SU-DHL-6 (cell line): ENCODE results near the gene MROH7.

Source experiments
- H2AFZ ChIP-seq: fragments of 200-600 bp; sonication (generic); 2 replicates; pipeline ENCODE4 v1.6.1; 2014; ENCODE audit warnings: low read depth, mild to moderate bottlenecking, moderate library complexity, mixed read lengths, antibody characterized with exemption, low read length; ENCODE audit not compliant: severe bottlenecking
- H3F3A ChIP-seq: fragments of 200-600 bp; shearing (Covaris generic); 2 replicates; pipeline ENCODE4 v1.6.0; 2016; ENCODE audit warnings: antibody characterized with exemption, mild to moderate bottlenecking; ENCODE audit not compliant: insufficient read depth
- H3K27ac ChIP-seq: fragments of 200-600 bp; sonication (generic); 2 replicates; pipeline ENCODE4 v1.5.1; 2016; ENCODE audit warnings: low read depth, mild to moderate bottlenecking, low read length, moderate library complexity, mixed read lengths
- H3K27me3 ChIP-seq: fragments of 200-600 bp; sonication (generic), shearing (Covaris generic); 2 replicates; pipeline ENCODE4 v1.6.0; 2014; ENCODE audit warnings: mild to moderate bottlenecking, low read length
- H3K36me3 ChIP-seq: fragments of 200-600 bp; sonication (generic); 2 replicates; pipeline ENCODE4 v1.6.1; 2014; ENCODE audit warnings: mild to moderate bottlenecking, low read length, mixed read lengths
- H3K4me2 ChIP-seq: fragments of 300-600, 200-600 bp; shearing (Covaris generic), sonication (generic); 2 replicates; pipeline ENCODE4 v1.6.0; 2014; ENCODE audit warnings: low read length, low read depth, mild to moderate bottlenecking; ENCODE audit not compliant: poor library complexity, severe bottlenecking
- H3K4me3 ChIP-seq: fragments of 200-600 bp; sonication (generic); 2 replicates; pipeline ENCODE4 v1.5.1; 2014; ENCODE audit warnings: antibody characterized with exemption, low read length, mild to moderate bottlenecking, mixed read lengths; ENCODE audit not compliant: insufficient read depth, poor library complexity, severe bottlenecking
- H3K79me2 ChIP-seq: fragments of 200-600 bp; sonication (generic); 2 replicates; pipeline ENCODE4 v1.6.1; 2014; ENCODE audit warnings: mild to moderate bottlenecking, low read length, moderate library complexity; ENCODE audit not compliant: insufficient read depth
- H3K9ac ChIP-seq: fragments of 200-600 bp; sonication (generic); 2 replicates; pipeline ENCODE4 v1.7.0; 2014; ENCODE audit warnings: mild to moderate bottlenecking, low read length
- H3K9me2 ChIP-seq: fragments of 200-600 bp; sonication (generic); replicated peaks from 2 replicates; pipeline ENCODE4 v1.6.1; 2014; ENCODE audit warnings: low read length; ENCODE audit not compliant: insufficient read depth
- H3K9me3 ChIP-seq: fragments of 200-600 bp; sonication (generic); 2 replicates; pipeline ENCODE4 v1.6.1; 2014; ENCODE audit warnings: low read length, mixed read lengths; ENCODE audit not compliant: insufficient read depth
- H4K20me1 ChIP-seq: fragments of 200-600 bp; sonication (generic); 2 replicates; pipeline ENCODE4 v1.6.1; 2014; ENCODE audit warnings: low read depth, mild to moderate bottlenecking, antibody characterized with exemption, low read length, moderate library complexity, mixed read lengths
- EZH2phosphoT487 ChIP-seq: fragments of 200-600 bp; sonication (generic), shearing (Covaris generic); conservative IDR thresholded peaks from 2 replicates; pipeline ENCODE4 v1.6.1; 2018; ENCODE audit warnings: mild to moderate bottlenecking, antibody characterized with exemption, low read length, moderate library complexity, mixed read lengths
- TF ChIP-seq, protein P1 (sequence below): fragments of 200-600 bp; sonication (generic); IDR thresholded peaks from one replicate; pipeline ENCODE4 v1.5.1; 2017; ENCODE audit warnings: antibody characterized with exemption, mild to moderate bottlenecking, low read length, moderate library complexity; ENCODE audit not compliant: insufficient read depth, poor library complexity, severe bottlenecking

MROH7 gene

DNA sequence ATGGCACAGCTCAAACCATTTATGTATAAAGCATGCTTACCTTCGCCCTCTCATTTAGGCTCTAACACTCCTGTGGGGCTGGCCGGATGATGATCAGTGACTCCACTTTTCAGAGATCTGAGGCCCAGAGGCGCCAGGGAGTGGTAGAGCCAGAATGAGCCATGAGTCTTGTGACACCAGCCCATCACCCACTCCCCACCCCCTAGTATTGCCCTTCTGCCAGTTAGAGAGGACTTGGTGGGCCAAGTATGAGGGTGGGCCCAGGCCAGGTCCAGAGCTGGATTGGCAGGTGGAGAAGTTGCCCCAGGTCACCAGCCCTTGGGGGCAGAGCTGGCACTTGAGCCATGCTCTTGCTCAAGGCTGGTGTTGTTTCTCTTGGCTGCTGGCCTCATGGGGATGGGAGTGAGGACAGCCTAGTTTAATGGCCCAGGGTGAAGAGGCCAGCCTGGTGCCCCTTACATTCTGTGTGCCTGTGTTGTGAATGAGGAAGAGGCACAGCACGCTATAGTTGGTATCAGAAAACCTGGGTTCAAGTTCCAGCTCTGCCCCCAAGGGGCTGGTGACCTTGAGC, 43.8 kb downstream of the MROH7 start:
- no peak overlapping the region for H3K27ac ChIP-seq
- H3K9me2 ChIP-seq, result no peaks in the 10 kb centered on the region
- H3F3A ChIP-seq, result no peaks in the 10 kb centered on the region
- no peak overlapping the region for H3K4me3 ChIP-seq
- H3K27me3 ChIP-seq, result no peaks in the 10 kb centered on the region
- H3K4me2 ChIP-seq, result no peak overlapping the region
- no peak for TF ChIP-seq EZH2phosphoT487
- TF ChIP-seq, protein P1, sequence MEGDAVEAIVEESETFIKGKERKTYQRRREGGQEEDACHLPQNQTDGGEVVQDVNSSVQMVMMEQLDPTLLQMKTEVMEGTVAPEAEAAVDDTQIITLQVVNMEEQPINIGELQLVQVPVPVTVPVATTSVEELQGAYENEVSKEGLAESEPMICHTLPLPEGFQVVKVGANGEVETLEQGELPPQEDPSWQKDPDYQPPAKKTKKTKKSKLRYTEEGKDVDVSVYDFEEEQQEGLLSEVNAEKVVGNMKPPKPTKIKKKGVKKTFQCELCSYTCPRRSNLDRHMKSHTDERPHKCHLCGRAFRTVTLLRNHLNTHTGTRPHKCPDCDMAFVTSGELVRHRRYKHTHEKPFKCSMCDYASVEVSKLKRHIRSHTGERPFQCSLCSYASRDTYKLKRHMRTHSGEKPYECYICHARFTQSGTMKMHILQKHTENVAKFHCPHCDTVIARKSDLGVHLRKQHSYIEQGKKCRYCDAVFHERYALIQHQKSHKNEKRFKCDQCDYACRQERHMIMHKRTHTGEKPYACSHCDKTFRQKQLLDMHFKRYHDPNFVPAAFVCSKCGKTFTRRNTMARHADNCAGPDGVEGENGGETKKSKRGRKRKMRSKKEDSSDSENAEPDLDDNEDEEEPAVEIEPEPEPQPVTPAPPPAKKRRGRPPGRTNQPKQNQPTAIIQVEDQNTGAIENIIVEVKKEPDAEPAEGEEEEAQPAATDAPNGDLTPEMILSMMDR, result no peak
- no peaks in the 10 kb centered on the region for H3K79me2 ChIP-seq
- H3K36me3 ChIP-seq, result no peaks in the 10 kb centered on the region
- no peak overlapping the region for H3K9ac ChIP-seq
- H2AFZ ChIP-seq, result no peak overlapping the region
- H4K20me1 ChIP-seq, result no peaks in the 10 kb centered on the region
- no peaks in the 10 kb centered on the region for H3K9me3 ChIP-seq

DNA sequence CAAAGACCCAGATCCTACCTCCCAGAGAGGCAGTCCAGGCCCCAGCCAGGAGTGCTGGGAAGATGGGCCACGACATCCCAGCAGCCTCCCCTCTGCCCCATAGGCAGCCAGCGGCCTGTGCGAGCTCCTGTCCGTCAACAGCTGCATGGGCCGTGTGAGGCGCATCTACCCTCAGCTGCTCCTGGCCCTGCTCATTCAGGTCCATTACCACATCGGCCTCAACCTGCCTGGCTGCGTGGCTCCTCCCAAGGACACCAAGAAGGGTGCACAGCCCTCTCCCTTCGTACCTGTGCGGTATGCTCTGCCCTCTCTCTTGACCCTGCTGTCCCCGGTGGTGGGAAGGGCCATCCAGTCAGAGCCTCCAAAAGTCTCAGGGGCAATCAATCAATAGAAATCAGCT, 44.6 kb downstream of the MROH7 start:
- H3K79me2 ChIP-seq, result no peaks in the 10 kb centered on the region
- no peak for TF ChIP-seq EZH2phosphoT487
- TF ChIP-seq, protein P1, result no peak
- no peaks in the 10 kb centered on the region for H3F3A ChIP-seq
- H3K4me2 ChIP-seq, result no peak overlapping the region
- no peak overlapping the region for H3K4me3 ChIP-seq
- no peaks in the 10 kb centered on the region for H3K27me3 ChIP-seq
- no peaks in the 10 kb centered on the region for H3K36me3 ChIP-seq
- H3K9me2 ChIP-seq, result no peaks in the 10 kb centered on the region
- H3K9me3 ChIP-seq, result no peaks in the 10 kb centered on the region
- H3K27ac ChIP-seq, result no peak overlapping the region
- H3K9ac ChIP-seq, result no peak overlapping the region
- H4K20me1 ChIP-seq, result no peaks in the 10 kb centered on the region
- H2AFZ ChIP-seq, result no peak overlapping the region

DNA sequence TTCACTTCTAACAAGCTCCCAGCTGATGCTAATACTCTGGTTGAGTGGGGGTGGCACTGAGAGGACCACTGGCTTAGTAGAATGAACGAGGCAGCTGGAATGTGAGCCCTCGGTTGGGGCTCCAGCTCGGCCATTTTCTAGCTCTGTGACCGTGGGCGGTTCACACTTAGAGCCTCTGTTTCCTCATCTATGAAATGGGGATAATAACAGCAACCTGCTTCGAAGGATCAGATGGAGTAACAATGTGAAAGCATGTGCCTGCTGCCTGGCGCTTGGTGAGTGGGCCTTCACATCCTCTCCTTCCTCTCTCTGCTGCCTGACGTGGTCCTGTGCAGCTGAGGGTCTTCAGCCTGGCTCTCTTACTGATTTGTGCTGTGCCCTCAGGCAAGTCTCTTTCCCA, 53.2 kb downstream of the MROH7 start:
- Histone ChIP-seq H3K36me3 (no peaks in the 10 kb centered on the region), H3K4me3 (no peak overlapping the region), H4K20me1 (no peaks in the 10 kb centered on the region), H3K79me2 (no peaks in the 10 kb centered on the region), H3K9ac (no peak overlapping the region), H3K4me2 (no peak overlapping the region), H3K9me2 (no peaks in the 10 kb centered on the region), H3K27me3 (no peaks in the 10 kb centered on the region), H2AFZ (no peak overlapping the region), H3K9me3 (no peaks in the 10 kb centered on the region), H3K27ac (no peak overlapping the region), H3F3A (no peaks in the 10 kb centered on the region)
- no peak for TF ChIP-seq EZH2phosphoT487
- TF ChIP-seq, protein P1, result no peak

DNA sequence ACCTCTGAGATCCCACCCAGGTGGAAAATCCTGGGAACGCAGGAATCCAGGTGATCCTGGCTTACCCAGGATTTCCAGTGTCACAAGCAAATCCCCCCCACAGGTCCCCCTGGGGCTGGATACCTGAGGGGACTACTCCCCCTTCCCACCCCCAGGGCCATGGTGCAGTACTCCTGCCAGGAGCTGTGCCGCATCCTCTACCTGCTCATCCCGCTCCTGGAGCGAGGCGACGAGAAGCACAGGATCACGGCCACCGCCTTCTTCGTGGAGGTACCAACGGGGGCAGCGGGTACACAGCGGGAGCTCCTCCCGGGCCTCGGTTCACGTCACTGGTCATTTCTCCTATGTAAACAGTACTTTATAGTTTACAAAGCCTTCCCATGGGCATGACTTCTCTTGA, 53.6 kb downstream of the MROH7 start:
- Histone ChIP-seq H3F3A (no peaks in the 10 kb centered on the region), H3K79me2 (no peaks in the 10 kb centered on the region), H3K4me2 (no peak overlapping the region), H2AFZ (no peak overlapping the region), H3K9ac (no peak overlapping the region), H3K27me3 (no peaks in the 10 kb centered on the region), H3K9me3 (no peaks in the 10 kb centered on the region), H3K9me2 (no peaks in the 10 kb centered on the region), H3K27ac (no peak overlapping the region), H4K20me1 (no peaks in the 10 kb centered on the region), H3K36me3 (no peaks in the 10 kb centered on the region), H3K4me3 (no peak overlapping the region)
- TF ChIP-seq EZH2phosphoT487, result no peak
- TF ChIP-seq, protein P1, result no peak
